ENCODE data around the gene ARPIN. TPM values are rescaled to one million over a fixed set of nuclear protein-coding genes. Genes with fewer than 3 reads are reported as not detected.

The ARPIN gene
- total and polyA plus RNA-seq, 2 experiments from 2014 or later, result 0.79 to 2.8 TPM

GRCh38 chr15:89932880-89933279 is 20.1 kb upstream of the ARPIN start:
- Histone ChIP-seq H3K4me3 (no peak overlapping the region), H3F3A (replicated peaks; ENCODE audit: low read depth) (no peaks in the 10 kb centered on the region), H3K9me2 (ENCODE audit: insufficient read depth) (no peaks in the 10 kb centered on the region), H3K27ac (ENCODE audit: low read depth) (no peak overlapping the region), H4K20me1 (replicated peaks; ENCODE audit: insufficient read depth) (no peaks in the 10 kb centered on the region), H2AFZ (no peak overlapping the region), H3K79me2 (replicated peaks; ENCODE audit: insufficient read depth) (no peaks in the 10 kb centered on the region), H3K4me2 (no peak overlapping the region), H3K27me3 (ENCODE audit: insufficient read depth) (no peaks in the 10 kb centered on the region), H3K36me3 (ENCODE audit: insufficient read depth) (no peaks in the 10 kb centered on the region), H3K4me1 (ENCODE audit: insufficient read depth) (no peaks in the 10 kb centered on the region)
- Mint-ChIP-seq H3K36me3 (ENCODE audit: low read depth) (no peaks in the 10 kb centered on the region), H3K27ac (no peak overlapping the region), H3K4me3 (no peak overlapping the region), H3K4me1 (no peaks in the 10 kb centered on the region), H3K27me3 (ENCODE audit: insufficient read depth, low read depth, poor library complexity) (peaks cover 5% of the 10 kb centered on the region), H3K9me3 (no peaks in the 10 kb centered on the region)
- DNase-seq (ENCODE audit: low spot score) (no peak), ATAC-seq (no peak)
- TF ChIP-seq JUNB (IDR thresholded peaks at IDR 0.05; ENCODE audit: unreplicated experiment) (no peak), NANOG (IDR thresholded peaks at IDR 0.05; ENCODE audit: borderline replicate concordance) (no peak), POLR2AphosphoS5 (IDR thresholded peaks at IDR 0.05; ENCODE audit: low read depth) (no peak), EZH2phosphoT487 (IDR thresholded peaks at IDR 0.05; ENCODE audit: unreplicated experiment) (no peak), ETS1 (IDR thresholded peaks at IDR 0.05) (no peak), EZH2 (IDR thresholded peaks at IDR 0.05; ENCODE audit: low read depth, unreplicated experiment) (no peak), ZNF331 (CRISPR knock-in tag; IDR thresholded peaks at IDR 0.05; ENCODE audit: low read depth) (no peak), CREB1 (CRISPR knock-in tag; IDR thresholded peaks at IDR 0.05; ENCODE audit: low read depth) (no peak), STAT1 (IDR thresholded peaks at IDR 0.05; ENCODE audit: unreplicated experiment) (no peak), ZNF114 (CRISPR knock-in tag; IDR thresholded peaks at IDR 0.05) (no peak)
- TF ChIP-seq, protein P1, sequence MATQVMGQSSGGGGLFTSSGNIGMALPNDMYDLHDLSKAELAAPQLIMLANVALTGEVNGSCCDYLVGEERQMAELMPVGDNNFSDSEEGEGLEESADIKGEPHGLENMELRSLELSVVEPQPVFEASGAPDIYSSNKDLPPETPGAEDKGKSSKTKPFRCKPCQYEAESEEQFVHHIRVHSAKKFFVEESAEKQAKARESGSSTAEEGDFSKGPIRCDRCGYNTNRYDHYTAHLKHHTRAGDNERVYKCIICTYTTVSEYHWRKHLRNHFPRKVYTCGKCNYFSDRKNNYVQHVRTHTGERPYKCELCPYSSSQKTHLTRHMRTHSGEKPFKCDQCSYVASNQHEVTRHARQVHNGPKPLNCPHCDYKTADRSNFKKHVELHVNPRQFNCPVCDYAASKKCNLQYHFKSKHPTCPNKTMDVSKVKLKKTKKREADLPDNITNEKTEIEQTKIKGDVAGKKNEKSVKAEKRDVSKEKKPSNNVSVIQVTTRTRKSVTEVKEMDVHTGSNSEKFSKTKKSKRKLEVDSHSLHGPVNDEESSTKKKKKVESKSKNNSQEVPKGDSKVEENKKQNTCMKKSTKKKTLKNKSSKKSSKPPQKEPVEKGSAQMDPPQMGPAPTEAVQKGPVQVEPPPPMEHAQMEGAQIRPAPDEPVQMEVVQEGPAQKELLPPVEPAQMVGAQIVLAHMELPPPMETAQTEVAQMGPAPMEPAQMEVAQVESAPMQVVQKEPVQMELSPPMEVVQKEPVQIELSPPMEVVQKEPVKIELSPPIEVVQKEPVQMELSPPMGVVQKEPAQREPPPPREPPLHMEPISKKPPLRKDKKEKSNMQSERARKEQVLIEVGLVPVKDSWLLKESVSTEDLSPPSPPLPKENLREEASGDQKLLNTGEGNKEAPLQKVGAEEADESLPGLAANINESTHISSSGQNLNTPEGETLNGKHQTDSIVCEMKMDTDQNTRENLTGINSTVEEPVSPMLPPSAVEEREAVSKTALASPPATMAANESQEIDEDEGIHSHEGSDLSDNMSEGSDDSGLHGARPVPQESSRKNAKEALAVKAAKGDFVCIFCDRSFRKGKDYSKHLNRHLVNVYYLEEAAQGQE (IDR thresholded peaks at IDR 0.05; ENCODE audit: unreplicated experiment), result no peak
- TF ChIP-seq, protein P2, sequence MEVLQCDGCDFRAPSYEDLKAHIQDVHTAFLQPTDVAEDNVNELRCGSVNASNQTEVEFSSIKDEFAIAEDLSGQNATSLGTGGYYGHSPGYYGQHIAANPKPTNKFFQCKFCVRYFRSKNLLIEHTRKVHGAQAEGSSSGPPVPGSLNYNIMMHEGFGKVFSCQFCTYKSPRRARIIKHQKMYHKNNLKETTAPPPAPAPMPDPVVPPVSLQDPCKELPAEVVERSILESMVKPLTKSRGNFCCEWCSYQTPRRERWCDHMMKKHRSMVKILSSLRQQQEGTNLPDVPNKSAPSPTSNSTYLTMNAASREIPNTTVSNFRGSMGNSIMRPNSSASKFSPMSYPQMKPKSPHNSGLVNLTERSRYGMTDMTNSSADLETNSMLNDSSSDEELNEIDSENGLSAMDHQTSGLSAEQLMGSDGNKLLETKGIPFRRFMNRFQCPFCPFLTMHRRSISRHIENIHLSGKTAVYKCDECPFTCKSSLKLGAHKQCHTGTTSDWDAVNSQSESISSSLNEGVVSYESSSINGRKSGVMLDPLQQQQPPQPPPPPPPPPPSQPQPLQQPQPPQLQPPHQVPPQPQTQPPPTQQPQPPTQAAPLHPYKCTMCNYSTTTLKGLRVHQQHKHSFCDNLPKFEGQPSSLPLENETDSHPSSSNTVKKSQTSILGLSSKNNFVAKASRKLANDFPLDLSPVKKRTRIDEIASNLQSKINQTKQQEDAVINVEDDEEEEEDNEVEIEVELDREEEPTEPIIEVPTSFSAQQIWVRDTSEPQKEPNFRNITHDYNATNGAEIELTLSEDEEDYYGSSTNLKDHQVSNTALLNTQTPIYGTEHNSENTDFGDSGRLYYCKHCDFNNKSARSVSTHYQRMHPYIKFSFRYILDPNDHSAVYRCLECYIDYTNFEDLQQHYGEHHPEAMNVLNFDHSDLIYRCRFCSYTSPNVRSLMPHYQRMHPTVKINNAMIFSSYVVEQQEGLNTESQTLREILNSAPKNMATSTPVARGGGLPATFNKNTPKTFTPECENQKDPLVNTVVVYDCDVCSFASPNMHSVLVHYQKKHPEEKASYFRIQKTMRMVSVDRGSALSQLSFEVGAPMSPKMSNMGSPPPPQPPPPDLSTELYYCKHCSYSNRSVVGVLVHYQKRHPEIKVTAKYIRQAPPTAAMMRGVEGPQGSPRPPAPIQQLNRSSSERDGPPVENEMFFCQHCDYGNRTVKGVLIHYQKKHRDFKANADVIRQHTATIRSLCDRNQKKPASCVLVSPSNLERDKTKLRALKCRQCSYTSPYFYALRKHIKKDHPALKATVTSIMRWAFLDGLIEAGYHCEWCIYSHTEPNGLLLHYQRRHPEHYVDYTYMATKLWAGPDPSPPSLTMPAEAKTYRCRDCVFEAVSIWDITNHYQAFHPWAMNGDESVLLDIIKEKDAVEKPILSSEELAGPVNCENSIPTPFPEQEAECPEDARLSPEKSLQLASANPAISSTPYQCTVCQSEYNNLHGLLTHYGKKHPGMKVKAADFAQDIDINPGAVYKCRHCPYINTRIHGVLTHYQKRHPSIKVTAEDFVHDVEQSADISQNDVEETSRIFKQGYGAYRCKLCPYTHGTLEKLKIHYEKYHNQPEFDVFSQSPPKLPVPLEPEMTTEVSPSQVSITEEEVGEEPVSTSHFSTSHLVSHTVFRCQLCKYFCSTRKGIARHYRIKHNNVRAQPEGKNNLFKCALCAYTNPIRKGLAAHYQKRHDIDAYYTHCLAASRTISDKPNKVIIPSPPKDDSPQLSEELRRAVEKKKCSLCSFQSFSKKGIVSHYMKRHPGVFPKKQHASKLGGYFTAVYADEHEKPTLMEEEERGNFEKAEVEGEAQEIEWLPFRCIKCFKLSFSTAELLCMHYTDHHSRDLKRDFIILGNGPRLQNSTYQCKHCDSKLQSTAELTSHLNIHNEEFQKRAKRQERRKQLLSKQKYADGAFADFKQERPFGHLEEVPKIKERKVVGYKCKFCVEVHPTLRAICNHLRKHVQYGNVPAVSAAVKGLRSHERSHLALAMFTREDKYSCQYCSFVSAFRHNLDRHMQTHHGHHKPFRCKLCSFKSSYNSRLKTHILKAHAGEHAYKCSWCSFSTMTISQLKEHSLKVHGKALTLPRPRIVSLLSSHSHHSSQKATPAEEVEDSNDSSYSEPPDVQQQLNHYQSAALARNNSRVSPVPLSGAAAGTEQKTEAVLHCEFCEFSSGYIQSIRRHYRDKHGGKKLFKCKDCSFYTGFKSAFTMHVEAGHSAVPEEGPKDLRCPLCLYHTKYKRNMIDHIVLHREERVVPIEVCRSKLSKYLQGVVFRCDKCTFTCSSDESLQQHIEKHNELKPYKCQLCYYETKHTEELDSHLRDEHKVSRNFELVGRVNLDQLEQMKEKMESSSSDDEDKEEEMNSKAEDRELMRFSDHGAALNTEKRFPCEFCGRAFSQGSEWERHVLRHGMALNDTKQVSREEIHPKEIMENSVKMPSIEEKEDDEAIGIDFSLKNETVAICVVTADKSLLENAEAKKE (CRISPR knock-in tag; IDR thresholded peaks at IDR 0.05), result no peak
- TF ChIP-seq, protein P3, sequence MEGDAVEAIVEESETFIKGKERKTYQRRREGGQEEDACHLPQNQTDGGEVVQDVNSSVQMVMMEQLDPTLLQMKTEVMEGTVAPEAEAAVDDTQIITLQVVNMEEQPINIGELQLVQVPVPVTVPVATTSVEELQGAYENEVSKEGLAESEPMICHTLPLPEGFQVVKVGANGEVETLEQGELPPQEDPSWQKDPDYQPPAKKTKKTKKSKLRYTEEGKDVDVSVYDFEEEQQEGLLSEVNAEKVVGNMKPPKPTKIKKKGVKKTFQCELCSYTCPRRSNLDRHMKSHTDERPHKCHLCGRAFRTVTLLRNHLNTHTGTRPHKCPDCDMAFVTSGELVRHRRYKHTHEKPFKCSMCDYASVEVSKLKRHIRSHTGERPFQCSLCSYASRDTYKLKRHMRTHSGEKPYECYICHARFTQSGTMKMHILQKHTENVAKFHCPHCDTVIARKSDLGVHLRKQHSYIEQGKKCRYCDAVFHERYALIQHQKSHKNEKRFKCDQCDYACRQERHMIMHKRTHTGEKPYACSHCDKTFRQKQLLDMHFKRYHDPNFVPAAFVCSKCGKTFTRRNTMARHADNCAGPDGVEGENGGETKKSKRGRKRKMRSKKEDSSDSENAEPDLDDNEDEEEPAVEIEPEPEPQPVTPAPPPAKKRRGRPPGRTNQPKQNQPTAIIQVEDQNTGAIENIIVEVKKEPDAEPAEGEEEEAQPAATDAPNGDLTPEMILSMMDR (conservative IDR thresholded peaks at IDR 0.05; ENCODE audit: low read depth in 2 of 2), result no peak
